ENCODE data around the gene TULP1.

TULP1 gene

GRCh38 chr6:35453236-35453635, 59.5 kb downstream of the TULP1 start:
- no peak for DNase-seq (ENCODE audit: low read depth)

GRCh38 chr6:35452183-35453090, 60.3 kb downstream of the TULP1 start, which contains the start of gene FANCE:
Gene FANCE, plus strand, starts transcription at chr6:35452338. Its CDS starts 208 bp downstream, at chr6:35452546.
- peak within 1 kb of the TSS; percentile 55 for H3K4me3 ChIP-seq (replicated peaks; ENCODE audit: low read depth, low read length)
- no peak for TF ChIP-seq CTCF (IDR thresholded peaks at IDR 0.05; ENCODE audit: low read length, missing control alignments)
- peak; percentile 91 for DNase-seq (ENCODE audit: low read depth)

More at GRCh38 chr6:35453236-35453635, 59.5 kb downstream of the TULP1 start:
- H3K4me3 ChIP-seq (replicated peaks; ENCODE audit: low read depth, low read length), result peak overlapping the region; percentile 55
- TF ChIP-seq CTCF (IDR thresholded peaks at IDR 0.05; ENCODE audit: low read length, missing control alignments), result no peak

- no peak for TF ChIP-seq CTCF (IDR thresholded peaks at IDR 0.05; ENCODE audit: low read length, missing control alignments)
- peak overlapping the region; percentile 18 for H3K4me3 ChIP-seq (replicated peaks; ENCODE audit: low read depth, low read length)
- DNase-seq (ENCODE audit: low read depth), result no peak
Measured at GRCh38 chr6:35451354-35452182, 61.1 kb downstream of the TULP1 start.

- peak; percentile 78 for DNase-seq (ENCODE audit: low read depth)
- no peak overlapping the region for H3K4me3 ChIP-seq (replicated peaks; ENCODE audit: low read depth, low read length)
- TF ChIP-seq CTCF (IDR thresholded peaks at IDR 0.05; ENCODE audit: low read length, missing control alignments), result peak; percentile 60
Measured at GRCh38 chr6:35449287-35449881, 63.3 kb downstream of the TULP1 start.

- TF ChIP-seq CTCF (IDR thresholded peaks at IDR 0.05; ENCODE audit: low read length, missing control alignments), result no peak
- H3K4me3 ChIP-seq (replicated peaks; ENCODE audit: low read depth, low read length), result no peak overlapping the region
- no peak for DNase-seq (ENCODE audit: low read depth)
Measured at GRCh38 chr6:35448191-35448590, 64.5 kb downstream of the TULP1 start.

Data from fibroblast of pulmonary artery (primary cell).